PC-9 (cell line): ENCODE results near the gene CTBP2. TPM values are rescaled to one million over a fixed set of nuclear protein-coding genes. Genes with fewer than 3 reads are reported as not detected.

ENCODE experiments used
- BruUV-seq: library from RNA; stranded (reverse); fragments of 400-500 nt; replicated peaks from 2 replicates; lab custom pipeline; 2021; lab: Mats Ljungman, UMichigan
- CTCF ChIA-PET: fragments of 300-600 bp; sonication (Branson Sonifier 250); formaldehyde crosslinking; loops from one replicate; lab custom pipeline; 2022; ENCODE audit warnings: antibody characterized with exemption; lab: Charles Lee
- POLR2A ChIA-PET: fragments of 300-600 bp; sonication (Branson Sonifier 250); formaldehyde crosslinking; loops from one replicate; lab custom pipeline; 2022; ENCODE audit warnings: antibody characterized with exemption; ENCODE audit not compliant: unreplicated experiment; lab: Charles Lee
- DNase-seq, 2 experiments: peaks; one replicate each; pipeline versions ENCODE4 v3.0.0 to v3.0.0-alpha.2; 2015 to 2022; ENCODE audit warnings: mixed read lengths in 1 of 2
- H2AFZ ChIP-seq: fragments of 200-600 bp; sonication (generic); 2 replicates; pipeline ENCODE4 v1.8.1; 2017; ENCODE audit warnings: antibody characterized with exemption
- H3F3A ChIP-seq: fragments of 200-600 bp; sonication (generic); 2 replicates; pipeline ENCODE4 v1.8.1; 2017; ENCODE audit warnings: antibody characterized with exemption, mild to moderate bottlenecking, low read depth; ENCODE audit not compliant: insufficient read depth
- H3K27ac ChIP-seq: fragments of 200-600 bp; sonication (generic); 2 replicates; pipeline ENCODE4 v1.6.1; 2016; ENCODE audit warnings: mixed run types
- H3K27me3 ChIP-seq: fragments of 200-600 bp; sonication (generic); 2 replicates; pipeline ENCODE4 v1.6.1; 2016; ENCODE audit warnings: low read depth, mixed run types; ENCODE audit not compliant: insufficient read depth
- H3K36me3 ChIP-seq: fragments of 200-600 bp; sonication (generic); 2 replicates; pipeline ENCODE4 v1.6.1; 2016; ENCODE audit warnings: low read depth, mixed run types
- H3K4me1 ChIP-seq: fragments of 200-600 bp; sonication (generic); replicated peaks from 2 replicates; pipeline ENCODE4 v1.6.1; 2016; ENCODE audit warnings: mixed run types; ENCODE audit not compliant: insufficient read depth
- H3K4me2 ChIP-seq: fragments of 200-600 bp; sonication (generic); 2 replicates; pipeline ENCODE4 v1.6.1; 2017; ENCODE audit warnings: mixed run types
- H3K4me3 ChIP-seq: fragments of 200-600 bp; sonication (generic); 2 replicates; pipeline ENCODE4 v1.6.1; 2016; ENCODE audit warnings: mixed run types
- H3K79me2 ChIP-seq: fragments of 200-600 bp; sonication (generic); 2 replicates; pipeline ENCODE4 v1.6.1; 2017; ENCODE audit warnings: low read depth, mixed run types
- H3K9me2 ChIP-seq: fragments of 200-600 bp; sonication (generic); 2 replicates; pipeline ENCODE4 v1.8.1; 2017; ENCODE audit warnings: mild to moderate bottlenecking; ENCODE audit not compliant: insufficient read depth
- H3K9me3 ChIP-seq: fragments of 200-600 bp; sonication (generic); 2 replicates; pipeline ENCODE4 v1.8.1; 2016; ENCODE audit warnings: low read depth; ENCODE audit not compliant: insufficient read depth
- H4K20me1 ChIP-seq: fragments of 200-600 bp; sonication (generic); 2 replicates; pipeline ENCODE4 v1.8.1; 2017; ENCODE audit not compliant: insufficient read depth
- CTCF ChIP-seq: fragments of 200-600 bp; sonication (generic); conservative IDR thresholded peaks from 2 replicates; pipeline ENCODE4 v1.6.1; 2017; ENCODE audit warnings: mixed run types, antibody characterized with exemption, mild to moderate bottlenecking, moderate library complexity
- EZH2 ChIP-seq: fragments of 200-600 bp; sonication (generic); IDR thresholded peaks from 2 replicates; pipeline ENCODE4 v1.8.0; 2017; ENCODE audit warnings: antibody characterized with exemption, low read depth
- intact Hi-C: fragments of 100-400 bp; cut with micrococcal nuclease; formaldehyde crosslinking; loops from one replicate; pipeline ENCODE4 v1.10.0; 2022; ENCODE audit not compliant: unreplicated experiment
- total RNA-seq: library from RNA; stranded (reverse); gene quantifications from 2 replicates; pipeline ENCODE4 v1.2.3, GENCODE V29; 2021

The CTBP2 gene
- total RNA-seq, 1 experiment from 2014 or later, result 60.5 TPM

GRCh38 chr10:125054216-125054615 lies 106.1 kb downstream of the CTBP2 start:
- CTCF ChIA-PET, result no interaction called here
- H4K20me1 ChIP-seq, result no peaks in the 10 kb centered on the region

GRCh38 chr10:125052146-125052545 lies 108.2 kb downstream of the CTBP2 start:
- ChIA-PET CTCF (no interaction called here), POLR2A (no interaction called here)
- Histone ChIP-seq H3K9me2 (no peaks in the 10 kb centered on the region), H3K4me3 (no peak overlapping the region), H4K20me1 (no peaks in the 10 kb centered on the region), H2AFZ (no peak overlapping the region), H3K9me3 (no peaks in the 10 kb centered on the region), H3K27ac (no peak overlapping the region), H3K79me2 (peaks cover 56% of the 10 kb centered on the region), H3K4me2 (no peak overlapping the region), H3K36me3 (no peaks in the 10 kb centered on the region), H3K4me1 (peaks cover 8% of the 10 kb centered on the region), H3K27me3 (no peaks in the 10 kb centered on the region), H3F3A (peaks cover 9% of the 10 kb centered on the region; the same call in 1 of the 2 replicates)
- no peak for DNase-seq
- intact Hi-C loops, result no loop called here
- no TSS peak for BruUV-seq
- TF ChIP-seq EZH2 (no peak), CTCF (no peak)

More at GRCh38 chr10:125054216-125054615, 106.1 kb downstream of the CTBP2 start:
- H2AFZ ChIP-seq, result no peak overlapping the region
- H3K36me3 ChIP-seq, result no peaks in the 10 kb centered on the region
- no peaks in the 10 kb centered on the region for H3K4me1 ChIP-seq
- no peak overlapping the region for H3K27ac ChIP-seq
- DNase-seq, result no peak
- intact Hi-C loops, result no loop called here
- TF ChIP-seq CTCF (no peak), EZH2 (no peak)
- H3K4me3 ChIP-seq, result no peak overlapping the region
- no peaks in the 10 kb centered on the region; the same call in 1 of the 2 replicates for H3F3A ChIP-seq
- H3K9me3 ChIP-seq, result no peaks in the 10 kb centered on the region
- peaks cover 74% of the 10 kb centered on the region for H3K79me2 ChIP-seq
- POLR2A ChIA-PET, result no interaction called here
- H3K4me2 ChIP-seq, result no peak overlapping the region
- BruUV-seq, result no TSS peak
- no peaks in the 10 kb centered on the region for H3K27me3 ChIP-seq
- H3K9me2 ChIP-seq, result no peaks in the 10 kb centered on the region

DNA sequence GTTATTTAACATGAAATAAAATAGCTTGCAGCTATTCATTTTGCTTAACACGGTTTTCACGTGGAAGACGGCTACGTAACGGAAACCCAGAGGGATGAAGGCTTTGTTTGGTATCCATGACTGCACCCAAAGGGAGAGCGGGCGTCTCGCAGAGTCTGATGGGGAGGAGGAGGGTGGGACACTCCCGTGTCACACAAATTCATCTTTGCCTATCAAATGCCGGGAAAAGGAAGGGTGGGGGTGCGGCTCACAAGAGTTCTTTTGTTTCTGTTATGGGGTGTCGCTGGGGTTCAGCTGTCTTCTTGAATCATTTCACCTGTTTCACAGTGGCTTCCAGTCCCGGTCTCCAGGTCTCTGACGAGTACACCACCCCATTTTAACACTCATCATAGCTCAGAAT lies 110.0 kb downstream of the CTBP2 start:
- Histone ChIP-seq H3K79me2 (peaks cover 54% of the 10 kb centered on the region), H3K9me2 (no peaks in the 10 kb centered on the region), H3K4me1 (peaks cover 26% of the 10 kb centered on the region), H4K20me1 (no peaks in the 10 kb centered on the region), H3K27ac (no peak overlapping the region), H2AFZ (no peak overlapping the region), H3K27me3 (no peaks in the 10 kb centered on the region), H3K4me2 (no peak overlapping the region), H3F3A (peaks cover 22% of the 10 kb centered on the region), H3K36me3 (no peaks in the 10 kb centered on the region), H3K9me3 (no peaks in the 10 kb centered on the region), H3K4me3 (no peak overlapping the region)
- ChIA-PET POLR2A (no interaction called here), CTCF (interaction anchor here (0.6 kb wide), 1 partner anchor 10 kb away, joined by 4 read pairs; no protein-coding TSS in a partner anchor)
- BruUV-seq, result no TSS peak
- no peak for TF ChIP-seq CTCF
- no peak for TF ChIP-seq EZH2
- DNase-seq, result no peak
- intact Hi-C loops, result no loop called here
